BE2C (cell line): Measurements from ENCODE around the gene FCHO2.

Experiments
- DNase-seq: peaks from one replicate; pipeline ENCODE4 v3.0.0-alpha.2; 2020
- H3K27me3 ChIP-seq: fragments of 250-450 bp; sonication (Bioruptor Pico); 2 replicates; pipeline ENCODE4 v1.5.1; 2020; ENCODE audit warnings: mild to moderate bottlenecking
- H3K36me3 ChIP-seq: fragments of 250-450 bp; sonication (Bioruptor Pico); 2 replicates; pipeline ENCODE4 v1.5.1; 2020; ENCODE audit warnings: mild to moderate bottlenecking
- H3K4me1 ChIP-seq: fragments of 250-450 bp; sonication (Bioruptor Pico); 2 replicates; pipeline ENCODE4 v1.5.1; 2020
- H3K4me3 ChIP-seq: 2 replicates; pipeline ENCODE4 v1.5.1; 2011; ENCODE audit warnings: low read depth, low read length
- H3K9me3 ChIP-seq: fragments of 250-450 bp; sonication (Bioruptor Pico); 2 replicates; pipeline ENCODE4 v1.5.1; 2020
- CTCF ChIP-seq: IDR thresholded peaks from 2 replicates; pipeline ENCODE4 v1.5.1; 2012; ENCODE audit warnings: mild to moderate bottlenecking, low read depth, low read length

Gene FCHO2

GRCh38 chr5:72985719-72986118 lies 29.9 kb downstream of the FCHO2 start:
- no peaks in the 10 kb centered on the region for H3K36me3 ChIP-seq
- H3K9me3 ChIP-seq, result no peaks in the 10 kb centered on the region
- H3K27me3 ChIP-seq, result peaks cover 14% of the 10 kb centered on the region
- no peak for TF ChIP-seq CTCF
- no peak for DNase-seq
- H3K4me3 ChIP-seq, result no peak overlapping the region
- no peaks in the 10 kb centered on the region for H3K4me1 ChIP-seq

- DNase-seq, result no peak
- Histone ChIP-seq H3K4me3 (no peak overlapping the region), H3K36me3 (no peaks in the 10 kb centered on the region), H3K4me1 (no peaks in the 10 kb centered on the region), H3K9me3 (no peaks in the 10 kb centered on the region), H3K27me3 (no peaks in the 10 kb centered on the region)
- TF ChIP-seq CTCF, result no peak
Measured at GRCh38 chr5:72988769-72989168, 32.9 kb downstream of the FCHO2 start.

GRCh38 chr5:72991394-72991793 lies 35.6 kb downstream of the FCHO2 start:
- H3K4me3 ChIP-seq, result no peak overlapping the region
- H3K36me3 ChIP-seq, result no peaks in the 10 kb centered on the region
- DNase-seq, result no peak
- no peaks in the 10 kb centered on the region for H3K27me3 ChIP-seq
- no peaks in the 10 kb centered on the region for H3K9me3 ChIP-seq
- no peaks in the 10 kb centered on the region for H3K4me1 ChIP-seq
- TF ChIP-seq CTCF, result no peak

GRCh38 chr5:72994578-72994977 lies 38.7 kb downstream of the FCHO2 start:
- H3K4me1 ChIP-seq, result no peaks in the 10 kb centered on the region
- H3K27me3 ChIP-seq, result no peaks in the 10 kb centered on the region
- no peak for TF ChIP-seq CTCF
- H3K9me3 ChIP-seq, result no peaks in the 10 kb centered on the region
- no peaks in the 10 kb centered on the region for H3K36me3 ChIP-seq
- H3K4me3 ChIP-seq, result no peak overlapping the region
- no peak for DNase-seq

- Histone ChIP-seq H3K36me3 (no peaks in the 10 kb centered on the region), H3K27me3 (no peaks in the 10 kb centered on the region), H3K4me1 (no peaks in the 10 kb centered on the region), H3K9me3 (no peaks in the 10 kb centered on the region), H3K4me3 (no peak overlapping the region)
- no peak for TF ChIP-seq CTCF
- DNase-seq, result no peak
Measured at GRCh38 chr5:72996632-72997031, 40.8 kb downstream of the FCHO2 start.

GRCh38 chr5:72999916-73000315 lies 44.1 kb downstream of the FCHO2 start:
- no peaks in the 10 kb centered on the region for H3K9me3 ChIP-seq
- TF ChIP-seq CTCF, result no peak
- H3K4me1 ChIP-seq, result no peaks in the 10 kb centered on the region
- H3K27me3 ChIP-seq, result no peaks in the 10 kb centered on the region
- no peak overlapping the region for H3K4me3 ChIP-seq
- no peak for DNase-seq
- no peaks in the 10 kb centered on the region for H3K36me3 ChIP-seq
